NCI-H2227 (cell line): ENCODE measurements around the gene GLE1.
"Not testable (repeated sequence)": the region's sequence is repeated elsewhere in the genome, so short reads cannot be mapped to it uniquely, and the experiment has no call there.

Source experiments
- DNase-seq: peaks from one replicate; lab custom pipeline; 2025; ENCODE audit not compliant: unreplicated experiment; lab: John Stamatoyannopoulos, UW

Gene GLE1

GRCh38 chr9:128550770-128551656 is 46.5 kb downstream of the GLE1 start:
- no peak for DNase-seq

GRCh38 chr9:128551657-128552152 is 47.2 kb downstream of the GLE1 start:
- DNase-seq, result no peak

- DNase-seq, result peak; percentile 89
These were observed 47.7 kb downstream of the GLE1 start, which contains the start of gene SPTAN1 for GRCh38 chr9:128552153-128552743. Gene SPTAN1, plus strand, starts transcription at chr9:128552587. Its CDS starts 14,154 bp downstream, at chr9:128566741.

- DNase-seq, result peak; percentile 67
These were observed 48.4 kb downstream of the GLE1 start for GRCh38 chr9:128552744-128553440.

GRCh38 chr9:128553728-128554127 is 49.2 kb downstream of the GLE1 start:
- DNase-seq, result peak; percentile 30

- DNase-seq, result peak; percentile 14
These were observed 49.8 kb downstream of the GLE1 start for GRCh38 chr9:128554155-128554862.

- DNase-seq, result no peak
These were observed 50.7 kb downstream of the GLE1 start for GRCh38 chr9:128555180-128555721.

GRCh38 chr9:128556276-128556675 is 51.8 kb downstream of the GLE1 start:
- no peak for DNase-seq

- no peak for DNase-seq
These were observed 52.6 kb downstream of the GLE1 start for GRCh38 chr9:128556926-128557634.

GRCh38 chr9:128558431-128559310 is 54.2 kb downstream of the GLE1 start:
- peak; percentile 22 for DNase-seq

GRCh38 chr9:128565578-128565977 is 61.1 kb downstream of the GLE1 start:
- DNase-seq, result no peak

- DNase-seq, result no peak
These were observed 64.1 kb downstream of the GLE1 start for GRCh38 chr9:128568470-128569078.

- no peak for DNase-seq
These were observed 71.0 kb downstream of the GLE1 start for GRCh38 chr9:128575469-128575868.

- no peak for DNase-seq
These were observed 71.4 kb downstream of the GLE1 start for GRCh38 chr9:128575916-128576315.

- no peak for DNase-seq
These were observed 72.7 kb downstream of the GLE1 start for GRCh38 chr9:128577206-128577605.

- DNase-seq, result no peak
These were observed 74.7 kb downstream of the GLE1 start for GRCh38 chr9:128579194-128579593.

- DNase-seq, result no peak
These were observed 76.2 kb downstream of the GLE1 start for GRCh38 chr9:128580731-128581130.

- DNase-seq, result not testable (repeated sequence)
These were observed 80.6 kb downstream of the GLE1 start for GRCh38 chr9:128585155-128585554.

GRCh38 chr9:128586934-128587333 is 82.4 kb downstream of the GLE1 start:
- DNase-seq, result not testable (repeated sequence)
